GM19324 (cell line): ENCODE results near the gene IL17RA.

ENCODE experiments used
- ATAC-seq: cut with Tn5 transposase; IDR thresholded peaks from one replicate; pipeline ENCODE4 v1.9.1; 2021; ENCODE audit warnings: mild to moderate bottlenecking, moderate library complexity; ENCODE audit not compliant: unreplicated experiment, low FRiP score

Gene IL17RA

GRCh38 chr22:17104336-17104935 lies 19.6 kb downstream of the IL17RA start:
- no peak for ATAC-seq

DNA sequence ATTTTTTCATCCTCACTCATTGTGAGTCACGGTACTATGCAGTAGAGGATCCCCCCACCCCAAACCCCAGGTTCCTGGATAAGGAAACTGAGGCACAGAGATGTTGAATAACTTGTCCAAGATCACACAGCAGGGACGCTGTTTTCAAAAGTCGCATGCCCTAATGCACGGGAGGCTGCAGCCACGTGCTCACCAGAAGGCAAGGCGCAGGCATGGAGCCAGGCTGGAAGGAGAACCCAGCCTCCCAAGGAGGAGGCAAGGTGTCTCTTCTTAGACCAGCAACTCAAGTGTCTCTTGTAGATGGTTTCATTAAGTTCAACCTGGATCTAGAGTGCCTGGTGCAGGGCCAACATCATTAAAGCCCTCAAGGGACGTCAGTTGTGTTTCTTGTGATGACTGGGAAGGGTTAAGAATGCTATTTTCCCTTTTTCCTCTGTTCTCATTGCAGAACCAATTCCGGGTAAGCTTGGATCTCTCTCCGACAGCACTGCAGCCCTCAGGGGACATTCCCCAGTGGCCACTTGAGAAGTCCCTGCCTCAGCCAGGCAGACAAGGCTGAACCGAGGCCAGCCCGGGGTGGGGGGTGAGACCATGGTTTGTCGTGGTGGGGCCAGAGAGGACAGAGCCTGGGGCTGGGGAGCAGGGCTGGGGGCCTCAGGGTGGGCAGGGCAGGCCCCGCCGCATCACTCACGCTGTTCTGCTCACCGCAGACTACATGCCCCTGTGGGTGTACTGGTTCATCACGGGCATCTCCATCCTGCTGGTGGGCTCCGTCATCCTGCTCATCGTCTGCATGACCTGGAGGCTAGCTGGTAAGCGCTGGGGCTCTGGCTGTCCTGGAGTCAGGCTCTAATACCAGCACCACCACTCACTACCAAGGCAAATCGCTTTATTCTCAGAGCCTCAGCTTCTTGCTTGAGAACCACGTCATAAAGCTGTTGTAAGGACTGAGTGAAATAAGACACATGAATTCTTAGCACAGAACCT lies 20.6 kb downstream of the IL17RA start:
- ATAC-seq, result no peak

DNA sequence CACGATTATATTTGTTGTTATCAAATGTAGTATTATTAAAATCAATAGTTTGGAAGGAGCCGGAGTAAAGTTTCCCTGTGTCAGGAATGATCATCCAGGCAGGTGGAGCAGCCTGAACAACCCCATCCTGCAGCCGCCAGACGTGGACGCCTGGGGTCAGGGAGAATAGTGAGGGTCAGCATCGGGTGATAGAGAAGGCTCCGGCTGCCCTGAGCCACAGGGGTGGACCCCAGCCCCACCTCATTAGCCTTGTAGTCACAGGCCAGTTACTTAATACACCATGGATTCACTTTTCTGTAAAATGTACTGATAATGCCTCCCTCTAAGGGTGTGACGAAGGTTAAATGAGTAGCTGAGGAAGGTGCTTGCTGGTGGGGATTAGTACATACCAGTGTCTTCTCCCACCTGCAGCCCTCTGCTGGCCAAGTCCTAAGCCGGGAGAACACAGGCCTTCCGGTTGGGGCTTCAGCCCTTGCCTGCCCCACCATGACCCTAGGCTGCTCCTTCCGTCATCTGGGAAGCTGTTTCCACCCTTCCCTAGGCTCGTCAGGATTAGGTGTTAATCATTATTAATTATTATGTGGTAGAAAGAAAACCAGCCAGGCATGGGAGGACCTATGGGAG lies 21.5 kb downstream of the IL17RA start:
- ATAC-seq, result no peak

GRCh38 chr22:17106785-17107546 lies 22.2 kb downstream of the IL17RA start:
- ATAC-seq, result no peak

- no peak for ATAC-seq
Observed at GRCh38 chr22:17107547-17107810, 22.7 kb downstream of the IL17RA start.

DNA sequence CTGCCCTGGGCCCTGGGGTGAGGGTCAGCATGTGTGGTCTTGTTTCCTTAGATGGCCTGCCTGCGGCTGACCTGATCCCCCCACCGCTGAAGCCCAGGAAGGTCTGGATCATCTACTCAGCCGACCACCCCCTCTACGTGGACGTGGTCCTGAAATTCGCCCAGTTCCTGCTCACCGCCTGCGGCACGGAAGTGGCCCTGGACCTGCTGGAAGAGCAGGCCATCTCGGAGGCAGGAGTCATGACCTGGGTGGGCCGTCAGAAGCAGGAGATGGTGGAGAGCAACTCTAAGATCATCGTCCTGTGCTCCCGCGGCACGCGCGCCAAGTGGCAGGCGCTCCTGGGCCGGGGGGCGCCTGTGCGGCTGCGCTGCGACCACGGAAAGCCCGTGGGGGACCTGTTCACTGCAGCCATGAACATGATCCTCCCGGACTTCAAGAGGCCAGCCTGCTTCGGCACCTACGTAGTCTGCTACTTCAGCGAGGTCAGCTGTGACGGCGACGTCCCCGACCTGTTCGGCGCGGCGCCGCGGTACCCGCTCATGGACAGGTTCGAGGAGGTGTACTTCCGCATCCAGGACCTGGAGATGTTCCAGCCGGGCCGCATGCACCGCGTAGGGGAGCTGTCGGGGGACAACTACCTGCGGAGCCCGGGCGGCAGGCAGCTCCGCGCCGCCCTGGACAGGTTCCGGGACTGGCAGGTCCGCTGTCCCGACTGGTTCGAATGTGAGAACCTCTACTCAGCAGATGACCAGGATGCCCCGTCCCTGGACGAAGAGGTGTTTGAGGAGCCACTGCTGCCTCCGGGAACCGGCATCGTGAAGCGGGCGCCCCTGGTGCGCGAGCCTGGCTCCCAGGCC lies 23.7 kb downstream of the IL17RA start:
- no peak for ATAC-seq

- ATAC-seq, result no peak
Observed at GRCh38 chr22:17109113-17109865, 24.5 kb downstream of the IL17RA start.

- ATAC-seq, result no peak
Observed at GRCh38 chr22:17109976-17110375, 25.2 kb downstream of the IL17RA start.

DNA sequence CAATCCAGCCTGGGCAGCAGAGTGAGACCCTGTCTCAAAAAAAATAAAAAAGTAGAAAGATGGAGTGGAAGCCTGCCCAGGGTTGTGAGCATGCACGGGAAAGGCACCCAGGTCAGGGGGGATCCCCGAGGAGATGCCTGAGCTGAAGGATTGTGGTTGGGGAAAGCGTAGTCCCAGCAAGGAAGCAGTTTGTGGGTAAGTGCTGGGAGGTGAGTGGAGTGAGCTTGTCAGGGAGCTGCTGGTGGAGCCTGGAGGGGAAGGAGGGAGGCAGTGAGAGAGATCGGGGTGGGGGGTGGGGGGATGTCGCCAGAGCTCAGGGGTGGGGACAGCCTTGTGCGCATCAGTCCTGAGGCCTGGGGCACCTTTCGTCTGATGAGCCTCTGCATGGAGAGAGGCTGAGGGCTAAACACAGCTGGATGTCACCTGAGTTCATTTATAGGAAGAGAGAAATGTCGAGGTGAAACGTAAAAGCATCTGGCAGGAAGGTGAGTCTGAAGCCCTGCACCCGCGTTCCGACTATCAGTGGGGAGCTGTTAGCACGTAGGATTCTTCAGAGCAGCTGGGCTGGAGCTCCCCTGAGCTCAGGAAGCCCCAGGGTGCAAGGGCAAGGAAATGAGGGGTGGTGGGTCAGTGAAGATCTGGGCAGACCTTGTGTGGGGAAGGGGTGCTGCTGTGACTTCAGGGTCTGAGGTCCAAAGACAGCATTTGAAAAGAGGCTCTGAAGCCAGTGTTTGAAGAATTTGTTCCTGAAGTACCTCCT lies 26.2 kb downstream of the IL17RA start:
- no peak for ATAC-seq

DNA sequence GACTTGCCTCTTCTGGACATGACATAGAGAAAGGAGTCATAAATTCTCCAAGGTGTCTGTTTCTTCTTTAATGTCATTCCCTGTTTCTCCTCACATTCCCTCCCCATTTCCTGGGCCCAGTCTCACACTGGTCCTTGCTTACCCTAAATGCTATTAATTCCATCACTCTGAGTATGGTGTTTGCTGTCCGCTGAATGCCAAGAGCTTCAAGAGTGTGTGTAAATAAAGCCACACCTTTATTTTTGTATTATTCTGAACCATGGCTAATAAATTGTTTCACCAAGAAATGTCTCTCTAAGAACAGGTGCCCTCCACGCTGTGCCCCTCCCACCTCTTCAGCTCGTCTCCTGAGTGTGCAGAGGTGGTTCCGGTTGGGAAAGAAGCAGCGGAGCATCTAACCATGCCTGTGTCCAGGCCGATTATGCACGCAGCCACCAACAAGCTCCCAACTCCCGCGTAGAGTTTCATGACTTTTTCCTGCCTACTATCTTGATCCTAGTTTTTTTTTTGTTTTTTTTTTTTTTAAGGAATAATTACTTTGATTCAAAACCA lies 27.8 kb downstream of the IL17RA start:
- no peak for ATAC-seq

DNA sequence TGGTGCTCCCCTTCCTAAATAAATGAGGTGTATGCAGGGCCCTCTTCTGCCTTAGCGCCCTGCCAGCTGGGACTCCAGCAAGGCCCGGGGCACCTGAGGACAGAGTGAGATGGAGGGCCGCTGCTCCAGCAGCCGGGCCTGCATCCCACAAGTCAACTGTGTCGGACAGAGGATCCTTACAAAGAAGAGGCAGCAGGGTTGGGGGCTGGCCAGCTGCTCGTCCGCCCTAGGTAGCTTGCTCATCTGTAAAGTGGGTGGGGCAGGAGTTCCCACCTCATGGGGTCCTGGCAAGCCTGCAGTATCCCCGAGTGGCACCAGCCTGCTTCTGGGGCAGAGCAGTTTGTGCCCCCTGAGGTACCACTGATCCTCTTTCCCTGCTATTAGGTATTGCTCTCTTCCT lies 28.8 kb downstream of the IL17RA start:
- no peak for ATAC-seq

DNA sequence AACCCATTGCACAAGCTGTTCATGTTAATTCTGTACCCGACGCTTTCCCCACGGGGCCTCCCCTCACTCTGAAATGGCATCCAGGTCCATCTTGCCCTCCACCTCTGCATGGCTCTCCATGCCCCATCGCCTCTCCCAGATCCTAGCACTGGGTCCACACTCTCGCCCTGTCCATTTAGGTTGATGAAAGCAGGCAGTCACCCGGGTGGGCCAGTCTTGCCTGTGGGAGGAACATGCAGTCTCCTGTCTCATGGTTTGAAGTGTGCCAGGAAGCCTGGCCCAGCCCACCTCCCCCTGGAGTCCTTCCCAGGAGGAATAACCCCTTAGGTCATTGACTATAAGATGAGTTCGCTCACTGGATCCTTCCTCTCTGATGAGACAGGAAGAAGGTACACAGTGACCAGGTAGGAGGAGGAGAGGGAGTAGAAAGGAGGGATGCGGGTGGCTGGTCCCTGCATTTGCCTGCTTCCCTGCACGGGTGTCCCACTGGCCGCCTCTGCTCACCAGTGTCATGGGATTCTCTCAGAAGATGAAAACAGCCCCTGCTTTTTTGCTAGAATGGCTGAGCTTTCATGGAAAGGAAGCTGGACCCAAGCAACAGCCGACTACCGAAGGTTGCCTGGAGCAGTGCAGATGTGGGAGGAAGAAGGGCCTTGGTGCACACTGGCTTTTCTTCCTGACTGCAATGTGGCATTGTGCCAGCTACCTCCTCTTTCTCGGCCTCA lies 29.5 kb downstream of the IL17RA start:
- no peak for ATAC-seq

DNA sequence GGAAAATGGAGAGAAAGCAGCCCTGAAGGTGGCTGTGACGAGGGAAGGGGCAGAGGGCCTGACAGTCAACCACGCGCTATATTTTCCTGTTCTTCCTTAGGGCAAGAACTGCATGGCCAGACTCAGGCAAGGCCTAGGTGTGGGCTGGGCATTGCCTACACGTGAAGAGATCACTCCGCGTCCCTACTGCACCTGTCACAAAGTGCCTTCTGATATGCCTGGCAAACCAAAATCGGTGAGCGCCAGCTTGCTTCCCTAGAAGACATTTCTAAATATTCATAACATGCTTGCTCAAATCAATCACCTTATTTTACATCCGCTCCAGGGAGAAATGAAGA lies 30.1 kb downstream of the IL17RA start:
- ATAC-seq, result no peak

GRCh38 chr22:17115236-17115635 lies 30.4 kb downstream of the IL17RA start:
- ATAC-seq, result no peak

GRCh38 chr22:17115945-17116565 lies 31.3 kb downstream of the IL17RA start:
- no peak for ATAC-seq

DNA sequence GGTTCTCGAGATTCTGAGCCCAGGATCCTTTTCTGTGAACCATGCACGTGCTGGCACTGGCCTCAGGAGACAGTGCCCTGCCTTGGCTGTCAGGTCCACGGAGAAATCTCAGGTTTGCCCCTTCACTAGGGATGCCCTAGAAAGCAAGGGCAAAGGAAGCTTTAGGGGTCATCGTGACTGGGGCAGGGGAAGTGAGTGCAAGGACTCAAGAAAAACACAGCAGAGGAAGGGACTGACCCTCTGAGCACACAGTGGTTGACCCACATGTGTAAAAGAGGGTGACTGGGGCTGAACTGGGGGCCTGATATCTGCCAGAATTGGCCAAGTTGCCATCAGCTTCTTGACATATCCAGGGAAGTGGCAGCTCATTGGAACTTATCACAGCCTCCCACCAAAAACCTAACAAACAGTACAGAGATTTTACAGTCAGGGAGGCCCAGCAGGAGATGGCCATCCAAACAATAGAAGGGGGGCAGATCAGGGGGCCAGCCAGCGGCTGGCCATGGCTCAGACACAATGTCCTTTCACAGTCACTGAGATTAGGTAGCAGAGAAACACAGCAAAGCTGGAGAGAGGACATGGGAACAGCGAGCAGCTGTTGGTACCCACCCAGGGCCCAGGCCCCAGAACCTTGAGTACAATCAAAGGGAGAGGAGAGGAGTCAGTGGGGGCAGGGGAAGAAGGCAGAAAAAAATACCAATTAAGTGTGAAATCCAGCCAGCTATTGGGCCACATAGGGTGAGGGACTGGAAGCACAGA lies 32.0 kb downstream of the IL17RA start:
- no peak for ATAC-seq

- ATAC-seq, result no peak
Observed at GRCh38 chr22:17117400-17117799, 32.6 kb downstream of the IL17RA start.
